ENCODE data around the gene STAU1. TPM values are rescaled to one million over a fixed set of nuclear protein-coding genes. Genes with fewer than 3 reads are reported as not detected.

Gene STAU1
- total and polyA plus RNA-seq, 4 donors, result 29.3 to 84.9 (median 56.3) TPM

DNA sequence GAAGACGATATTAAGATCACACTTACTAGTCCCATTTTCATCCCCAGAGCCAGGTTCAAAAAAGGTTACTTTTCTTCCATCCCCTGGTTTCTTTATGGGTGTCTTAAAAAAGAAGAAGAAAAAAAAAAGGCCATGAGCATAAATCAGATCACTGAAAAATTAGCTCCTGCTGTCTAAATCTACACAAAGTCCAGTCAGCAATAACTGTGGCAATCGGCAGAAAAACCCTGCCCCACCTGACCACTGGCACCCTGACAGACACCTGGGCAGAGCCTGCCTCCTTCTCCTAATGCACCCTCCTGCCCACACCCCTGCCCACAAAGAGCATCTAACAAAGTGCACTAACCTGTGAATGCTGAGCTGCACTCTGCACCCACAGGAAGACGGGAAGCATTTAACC, 69.8 kb downstream of the STAU1 start:
- peaks cover 32 to 52% (median 37%) of the 10 kb centered on the region in 4 donors for H3K36me3 ChIP-seq (ENCODE audit: control insufficient read depth in 4 of 4, insufficient read depth in 4 of 4, low read length in 4 of 4)
- no peaks in the 10 kb centered on the region for H3K4me1 ChIP-seq (ENCODE audit: control insufficient read depth in 5 of 5, insufficient read depth in 5 of 5, low read length in 5 of 5)
- H3K9me3 ChIP-seq (ENCODE audit: control insufficient read depth in 4 of 4, insufficient read depth in 3 of 4, low read length in 3 of 4), result no peaks in the 10 kb centered on the region
- H3K4me3 ChIP-seq, result no peak overlapping the region
- 93 to 99% methylated on average over 3 of the region's 3 CpGs for WGBS, 2 donors
- no peak overlapping the region for H3K27ac ChIP-seq (ENCODE audit: low read depth in 1 of 2, low read length in 1 of 2)
- H3K9ac ChIP-seq (ENCODE audit: insufficient read depth in 1 of 2, low read length in 2 of 2), result no peak overlapping the region
- DNase-seq (no peak), ATAC-seq (ENCODE audit: insufficient read depth, low FRiP score) (no peak)
- H3K27me3 ChIP-seq (ENCODE audit: control insufficient read depth in 3 of 3, insufficient read depth in 3 of 3, low read length in 2 of 3), result no peaks in the 10 kb centered on the region
- TF ChIP-seq, protein P1, sequence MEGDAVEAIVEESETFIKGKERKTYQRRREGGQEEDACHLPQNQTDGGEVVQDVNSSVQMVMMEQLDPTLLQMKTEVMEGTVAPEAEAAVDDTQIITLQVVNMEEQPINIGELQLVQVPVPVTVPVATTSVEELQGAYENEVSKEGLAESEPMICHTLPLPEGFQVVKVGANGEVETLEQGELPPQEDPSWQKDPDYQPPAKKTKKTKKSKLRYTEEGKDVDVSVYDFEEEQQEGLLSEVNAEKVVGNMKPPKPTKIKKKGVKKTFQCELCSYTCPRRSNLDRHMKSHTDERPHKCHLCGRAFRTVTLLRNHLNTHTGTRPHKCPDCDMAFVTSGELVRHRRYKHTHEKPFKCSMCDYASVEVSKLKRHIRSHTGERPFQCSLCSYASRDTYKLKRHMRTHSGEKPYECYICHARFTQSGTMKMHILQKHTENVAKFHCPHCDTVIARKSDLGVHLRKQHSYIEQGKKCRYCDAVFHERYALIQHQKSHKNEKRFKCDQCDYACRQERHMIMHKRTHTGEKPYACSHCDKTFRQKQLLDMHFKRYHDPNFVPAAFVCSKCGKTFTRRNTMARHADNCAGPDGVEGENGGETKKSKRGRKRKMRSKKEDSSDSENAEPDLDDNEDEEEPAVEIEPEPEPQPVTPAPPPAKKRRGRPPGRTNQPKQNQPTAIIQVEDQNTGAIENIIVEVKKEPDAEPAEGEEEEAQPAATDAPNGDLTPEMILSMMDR (IDR thresholded peaks at IDR 0.05; ENCODE audit: control extremely low read depth, extremely low read depth), result no peak

DNA sequence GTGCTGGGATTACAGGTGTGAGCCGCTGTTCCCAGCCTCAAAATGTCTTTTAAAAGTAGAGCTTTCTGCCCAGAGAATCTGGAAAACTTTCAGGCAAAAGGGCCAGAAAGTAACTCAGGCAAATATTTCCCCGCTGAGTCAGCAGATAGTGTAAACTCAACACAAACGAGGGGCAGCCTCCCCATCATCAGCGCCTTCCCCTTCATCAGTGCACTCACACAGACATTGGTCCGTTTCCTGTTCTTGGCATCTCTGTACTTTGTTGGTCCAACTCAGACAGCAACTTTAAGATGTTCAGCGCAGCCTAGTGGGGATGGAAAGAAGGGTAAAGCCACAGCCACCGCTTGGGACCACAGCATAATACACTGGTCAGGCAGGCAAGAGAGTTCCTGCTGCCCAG, 72.6 kb downstream of the STAU1 start:
- Histone ChIP-seq H3K36me3 (ENCODE audit: control insufficient read depth in 4 of 4, insufficient read depth in 4 of 4, low read length in 4 of 4) (peaks cover 24 to 60% (median 38%) of the 10 kb centered on the region in 4 donors), H3K4me1 (ENCODE audit: control insufficient read depth in 5 of 5, insufficient read depth in 5 of 5, low read length in 5 of 5) (no peaks in the 10 kb centered on the region), H3K9ac (ENCODE audit: insufficient read depth in 1 of 2, low read length in 2 of 2) (no peak overlapping the region), H3K27ac (ENCODE audit: low read depth in 1 of 2, low read length in 1 of 2) (no peak overlapping the region), H3K9me3 (ENCODE audit: control insufficient read depth in 4 of 4, insufficient read depth in 3 of 4, low read length in 3 of 4) (no peaks in the 10 kb centered on the region), H3K27me3 (ENCODE audit: control insufficient read depth in 3 of 3, insufficient read depth in 3 of 3, low read length in 2 of 3) (no peaks in the 10 kb centered on the region), H3K4me3 (no peak overlapping the region)
- TF ChIP-seq, protein P1 (IDR thresholded peaks at IDR 0.05; ENCODE audit: control extremely low read depth, extremely low read depth), result no peak
- no peak for DNase-seq
- 87 to 90% methylated on average over 7 of the region's 7 CpGs for WGBS, 2 donors
- ATAC-seq (ENCODE audit: insufficient read depth, low FRiP score), result no peak

DNA sequence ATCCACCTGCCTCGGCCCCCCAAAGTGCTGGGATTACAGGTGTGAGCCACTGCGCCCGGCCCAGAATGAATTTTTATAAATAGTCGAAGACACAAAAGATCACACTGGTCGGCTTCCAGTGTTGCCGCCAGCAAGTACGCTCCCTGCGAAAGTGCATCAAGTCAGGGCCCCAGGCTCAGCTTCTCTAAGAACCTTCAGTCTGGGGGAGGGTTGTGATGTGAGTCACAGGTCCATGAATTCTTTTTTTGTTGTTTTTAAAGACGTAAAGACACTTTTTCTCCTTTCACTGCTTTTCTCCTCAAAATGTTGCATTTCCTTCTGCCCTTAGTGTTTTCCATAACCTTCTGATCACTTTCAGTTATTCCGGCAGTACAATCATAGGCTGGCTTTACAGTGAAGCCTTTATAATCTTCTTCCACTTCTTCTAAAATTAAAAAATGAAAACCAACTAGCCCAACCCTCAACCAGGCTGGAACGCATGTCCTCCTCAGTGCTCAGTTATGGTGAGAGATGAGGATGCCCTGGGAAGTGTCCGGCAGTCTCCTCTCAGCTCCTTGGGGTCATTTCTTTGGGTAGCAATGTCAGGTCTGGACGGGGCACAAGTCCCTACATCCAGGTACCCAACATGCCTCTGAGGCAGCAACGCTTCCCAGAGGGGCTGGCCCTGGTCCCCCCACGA, 75.4 kb downstream of the STAU1 start:
- Histone ChIP-seq H3K27me3 (ENCODE audit: control insufficient read depth in 3 of 3, insufficient read depth in 3 of 3, low read length in 2 of 3) (no peaks in the 10 kb centered on the region), H3K4me3 (no peak overlapping the region), H3K4me1 (ENCODE audit: control insufficient read depth in 5 of 5, insufficient read depth in 5 of 5, low read length in 5 of 5) (no peaks in the 10 kb centered on the region), H3K9ac (ENCODE audit: insufficient read depth in 1 of 2, low read length in 2 of 2) (no peak overlapping the region), H3K36me3 (ENCODE audit: control insufficient read depth in 4 of 4, insufficient read depth in 4 of 4, low read length in 4 of 4) (peaks cover 10 to 45% (median 24%) of the 10 kb centered on the region in 4 donors), H3K9me3 (ENCODE audit: control insufficient read depth in 4 of 4, insufficient read depth in 3 of 4, low read length in 3 of 4) (no peaks in the 10 kb centered on the region), H3K27ac (ENCODE audit: low read depth in 1 of 2, low read length in 1 of 2) (no peak overlapping the region)
- 93 to 96% methylated on average over 15 of the region's 15 CpGs for WGBS, 2 donors
- TF ChIP-seq, protein P1 (IDR thresholded peaks at IDR 0.05; ENCODE audit: control extremely low read depth, extremely low read depth), result no peak
- no peak for DNase-seq
- ATAC-seq (ENCODE audit: insufficient read depth, low FRiP score), result no peak

Data from lung (tissue), 12 donors.